Measurements from ENCODE around the gene SLC25A28. TPM values are rescaled to one million over a fixed set of nuclear protein-coding genes. Genes with fewer than 3 reads are reported as not detected.

The SLC25A28 gene
- total RNA-seq, 4 donors from 2014 or later: 22.1 to 36.2 (median 30.1) TPM

- in situ Hi-C loops (cut with MboI; ENCODE audit: low pct_ligation_motif_present in 1 of 4, low pct_unique_long_range_greater_than_20kb in 1 of 4, low sequenced_read_pairs in 3 of 4) (loop anchor here (5.0 to 10.0 kb wide), 4 partner anchors 48 to 215 kb away; partner anchors contain the start of gene GOT1 (in 4 of the 4)), intact Hi-C loops (cut with DNase I; ENCODE audit: low total_unique reads) (loop anchor here (5.0 kb wide), 3 partner anchors 178 to 1462 kb away; partner anchors contain the start of gene GOT1)
- 92 to 95% methylated on average over 3 of the region's 3 CpGs for WGBS, 2 donors (ENCODE audit: low coverage in 1 of 2)
These were observed 10.0 kb downstream of the SLC25A28 start for GRCh38 chr10:99610221-99610620.

DNA sequence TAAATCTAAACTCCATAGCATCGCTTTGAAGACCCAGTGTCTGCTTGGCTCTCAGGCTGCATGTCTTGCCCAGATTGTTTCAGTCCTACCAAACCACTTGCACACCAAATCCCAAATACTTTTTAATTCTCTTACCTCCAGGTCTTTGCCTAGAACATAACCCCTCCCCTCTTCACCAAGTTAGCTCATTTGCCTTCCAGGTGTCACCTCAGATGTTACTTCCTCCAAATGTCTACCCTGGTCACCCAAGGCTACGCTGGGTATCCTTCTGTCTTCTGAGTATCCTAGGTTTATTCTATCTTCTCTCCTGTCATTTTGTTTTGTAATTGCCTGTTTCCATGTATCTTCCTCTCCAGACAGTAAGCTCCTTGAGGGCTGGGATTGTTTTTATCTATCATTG, 11.1 kb downstream of the SLC25A28 start:
- H3K4me1 ChIP-seq: peaks cover 0 to 3% (median 0%) of the 10 kb centered on the region in 4 donors
- no peak overlapping the region for H3K4me3 ChIP-seq
- no peaks in the 10 kb centered on the region for H3K9me3 ChIP-seq
- 96 to 100% methylated on average over 2 of the region's 2 CpGs for WGBS, 2 donors (ENCODE audit: low coverage in 1 of 2)
- H3K36me3 ChIP-seq: peaks cover 0 to 10% (median 0%) of the 10 kb centered on the region in 4 donors
- DNase-seq: no peak
- in situ Hi-C loops (cut with MboI; ENCODE audit: low pct_ligation_motif_present in 1 of 4, low pct_unique_long_range_greater_than_20kb in 1 of 4, low sequenced_read_pairs in 3 of 4): no loop called here
- TF ChIP-seq, protein P1, sequence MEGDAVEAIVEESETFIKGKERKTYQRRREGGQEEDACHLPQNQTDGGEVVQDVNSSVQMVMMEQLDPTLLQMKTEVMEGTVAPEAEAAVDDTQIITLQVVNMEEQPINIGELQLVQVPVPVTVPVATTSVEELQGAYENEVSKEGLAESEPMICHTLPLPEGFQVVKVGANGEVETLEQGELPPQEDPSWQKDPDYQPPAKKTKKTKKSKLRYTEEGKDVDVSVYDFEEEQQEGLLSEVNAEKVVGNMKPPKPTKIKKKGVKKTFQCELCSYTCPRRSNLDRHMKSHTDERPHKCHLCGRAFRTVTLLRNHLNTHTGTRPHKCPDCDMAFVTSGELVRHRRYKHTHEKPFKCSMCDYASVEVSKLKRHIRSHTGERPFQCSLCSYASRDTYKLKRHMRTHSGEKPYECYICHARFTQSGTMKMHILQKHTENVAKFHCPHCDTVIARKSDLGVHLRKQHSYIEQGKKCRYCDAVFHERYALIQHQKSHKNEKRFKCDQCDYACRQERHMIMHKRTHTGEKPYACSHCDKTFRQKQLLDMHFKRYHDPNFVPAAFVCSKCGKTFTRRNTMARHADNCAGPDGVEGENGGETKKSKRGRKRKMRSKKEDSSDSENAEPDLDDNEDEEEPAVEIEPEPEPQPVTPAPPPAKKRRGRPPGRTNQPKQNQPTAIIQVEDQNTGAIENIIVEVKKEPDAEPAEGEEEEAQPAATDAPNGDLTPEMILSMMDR (IDR thresholded peaks at IDR 0.05): no peak
- TF ChIP-seq EP300 (IDR thresholded peaks at IDR 0.05; ENCODE audit: low read depth) (no peak), POLR2A (IDR thresholded peaks at IDR 0.05) (no peak), POLR2AphosphoS5 (IDR thresholded peaks at IDR 0.05) (no peak)
- no peaks in the 10 kb centered on the region for H3K27me3 ChIP-seq
- intact Hi-C loops (cut with DNase I; ENCODE audit: low total_unique reads): no loop called here
- no peak overlapping the region for H3K27ac ChIP-seq

More at GRCh38 chr10:99610221-99610620, 10.0 kb downstream of the SLC25A28 start:
- H3K27ac ChIP-seq: no peak overlapping the region
- no peaks in the 10 kb centered on the region for H3K9me3 ChIP-seq
- H3K4me1 ChIP-seq: peaks cover 0 to 3% (median 0%) of the 10 kb centered on the region in 4 donors
- no peak overlapping the region for H3K4me3 ChIP-seq
- DNase-seq: no peak
- H3K36me3 ChIP-seq: peaks cover 0 to 10% (median 0%) of the 10 kb centered on the region in 4 donors
- TF ChIP-seq POLR2A (IDR thresholded peaks at IDR 0.05): no peak
- TF ChIP-seq POLR2AphosphoS5 (IDR thresholded peaks at IDR 0.05): no peak
- TF ChIP-seq, protein P1 (IDR thresholded peaks at IDR 0.05): no peak
- no peak for TF ChIP-seq EP300 (IDR thresholded peaks at IDR 0.05; ENCODE audit: low read depth)
- H3K27me3 ChIP-seq: no peaks in the 10 kb centered on the region

DNA sequence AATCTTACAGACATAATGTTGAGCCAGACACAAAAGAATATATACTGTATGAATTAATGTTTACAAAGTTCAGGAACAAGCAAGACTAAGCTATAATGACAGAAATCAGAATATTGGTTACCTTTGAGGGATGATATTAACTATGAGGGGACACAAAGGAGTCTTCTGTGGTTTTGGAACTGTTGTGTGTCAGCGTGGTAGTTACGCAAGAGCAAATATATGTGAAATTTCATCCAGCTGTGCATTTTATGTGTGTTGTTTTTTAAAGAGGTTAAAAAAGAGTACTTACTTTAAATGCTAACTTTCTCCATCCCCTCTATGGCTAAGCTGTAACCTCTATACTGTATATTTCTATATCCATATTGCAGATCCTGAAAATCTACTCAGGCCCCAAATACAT, 14.9 kb downstream of the SLC25A28 start:
- intact Hi-C loops (cut with DNase I; ENCODE audit: low total_unique reads) (no loop called here), in situ Hi-C loops (cut with MboI; ENCODE audit: low pct_ligation_motif_present in 1 of 4, low pct_unique_long_range_greater_than_20kb in 1 of 4, low sequenced_read_pairs in 3 of 4) (no loop called here)
- Histone ChIP-seq H3K4me3 (no peak overlapping the region), H3K4me1 (no peaks in the 10 kb centered on the region), H3K9me3 (no peaks in the 10 kb centered on the region), H3K36me3 (peaks cover 0 to 4% (median 0%) of the 10 kb centered on the region in 4 donors), H3K27me3 (no peaks in the 10 kb centered on the region), H3K27ac (no peak overlapping the region)
- TF ChIP-seq, protein P1 (IDR thresholded peaks at IDR 0.05): no peak
- TF ChIP-seq EP300 (IDR thresholded peaks at IDR 0.05; ENCODE audit: low read depth) (no peak), POLR2AphosphoS5 (IDR thresholded peaks at IDR 0.05) (no peak), POLR2A (IDR thresholded peaks at IDR 0.05) (no peak)
- 42 to 81% methylated on average over 2 of the region's 2 CpGs for WGBS, 2 donors (ENCODE audit: low coverage in 1 of 2)
- DNase-seq: no peak

DNA sequence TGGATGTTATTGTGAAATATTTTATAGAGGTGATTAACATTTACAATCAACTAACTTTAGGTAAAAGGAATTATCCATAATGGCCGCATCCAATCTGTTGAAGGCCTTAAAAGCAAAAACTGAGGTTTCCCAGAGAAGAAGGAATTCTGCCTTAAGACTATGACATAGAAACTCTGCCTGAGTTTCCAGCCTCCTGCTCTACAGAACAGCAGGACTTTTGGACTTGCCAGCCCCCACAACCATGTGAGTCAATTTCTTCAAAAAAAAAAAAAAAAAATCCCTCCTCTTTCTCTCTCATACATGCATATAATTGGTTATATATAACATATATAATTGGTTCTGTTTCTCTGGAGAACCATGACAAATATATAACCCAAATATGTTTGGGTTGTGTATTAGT, 15.4 kb downstream of the SLC25A28 start:
- intact Hi-C loops (cut with DNase I; ENCODE audit: low total_unique reads) (no loop called here), in situ Hi-C loops (cut with MboI; ENCODE audit: low pct_ligation_motif_present in 1 of 4, low pct_unique_long_range_greater_than_20kb in 1 of 4, low sequenced_read_pairs in 3 of 4) (no loop called here)
- Histone ChIP-seq H3K4me3 (no peak overlapping the region), H3K4me1 (no peaks in the 10 kb centered on the region), H3K27me3 (no peaks in the 10 kb centered on the region), H3K27ac (no peak overlapping the region), H3K9me3 (no peaks in the 10 kb centered on the region), H3K36me3 (no peaks in the 10 kb centered on the region)
- no peak for DNase-seq
- TF ChIP-seq EP300 (IDR thresholded peaks at IDR 0.05; ENCODE audit: low read depth) (no peak), POLR2AphosphoS5 (IDR thresholded peaks at IDR 0.05) (no peak), POLR2A (IDR thresholded peaks at IDR 0.05) (no peak)
- TF ChIP-seq, protein P1 (IDR thresholded peaks at IDR 0.05): no peak
- 64 to 97% methylated on average over 1 of the region's 1 CpG for WGBS, 2 donors (ENCODE audit: low coverage in 1 of 2)

Measured in transverse colon (tissue), 4 donors.